NOMO-1 (cell line): ENCODE data around the gene ATF6B.
"Not testable (repeated sequence)": the region's sequence is repeated elsewhere in the genome, so short reads cannot be mapped to it uniquely, and the experiment has no call there.

ENCODE experiments used
- DNase-seq, 2 experiments: peaks; one replicate each; lab custom pipeline; 2025; ENCODE audit not compliant: unreplicated experiment in 2 of 2; lab: John Stamatoyannopoulos, UW

ATF6B gene

DNA sequence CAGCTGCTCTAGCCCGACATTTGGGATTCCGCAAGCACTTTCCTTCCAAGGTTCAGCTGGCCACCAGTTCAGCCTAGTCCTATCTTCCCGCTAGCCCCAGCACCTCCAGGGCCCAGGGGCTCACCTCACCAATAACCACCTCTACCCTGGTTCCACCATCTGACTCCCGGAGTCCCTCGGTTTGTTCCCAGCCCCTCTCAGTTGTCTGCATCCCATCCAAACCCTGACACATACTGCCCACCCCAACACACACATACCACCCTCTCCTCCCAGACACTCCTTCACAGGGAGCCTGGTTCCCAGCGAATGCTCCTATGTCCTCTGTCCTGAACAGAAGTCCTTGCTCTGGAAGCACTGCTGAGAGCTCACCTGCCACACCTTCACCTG lies 19.3 kb downstream of the ATF6B start:
- no peak for DNase-seq

DNA sequence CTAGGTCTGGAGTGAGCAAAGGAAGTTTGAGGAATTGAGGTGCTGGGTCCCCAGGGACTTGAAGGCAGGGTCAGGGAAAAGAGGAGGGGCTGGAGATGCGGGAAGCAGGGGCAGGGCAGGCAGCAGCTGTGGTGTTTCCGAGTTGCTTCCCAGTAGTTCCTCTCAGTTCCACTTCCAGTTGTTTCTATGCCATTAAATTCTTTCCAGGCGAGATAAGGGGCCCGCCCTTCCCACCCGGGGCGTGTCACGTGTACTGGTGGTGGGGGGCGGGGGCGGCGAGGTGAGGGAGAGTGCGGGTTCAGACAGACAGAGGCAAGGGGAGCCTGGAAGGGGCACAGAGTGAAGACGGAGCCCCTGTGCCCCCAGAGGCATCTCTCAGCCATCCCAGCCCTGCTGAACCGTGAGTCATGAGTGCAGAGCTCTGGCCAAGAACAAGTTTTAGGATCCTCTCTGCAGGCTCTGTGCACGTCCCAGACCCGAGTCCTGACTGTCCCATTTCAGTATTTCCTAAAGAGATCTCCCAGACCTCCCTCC lies 19.9 kb downstream of the ATF6B start:
- DNase-seq = no peak

- DNase-seq = no peak
These were observed 20.6 kb downstream of the ATF6B start for GRCh38 chr6:32107406-32107805.

DNA sequence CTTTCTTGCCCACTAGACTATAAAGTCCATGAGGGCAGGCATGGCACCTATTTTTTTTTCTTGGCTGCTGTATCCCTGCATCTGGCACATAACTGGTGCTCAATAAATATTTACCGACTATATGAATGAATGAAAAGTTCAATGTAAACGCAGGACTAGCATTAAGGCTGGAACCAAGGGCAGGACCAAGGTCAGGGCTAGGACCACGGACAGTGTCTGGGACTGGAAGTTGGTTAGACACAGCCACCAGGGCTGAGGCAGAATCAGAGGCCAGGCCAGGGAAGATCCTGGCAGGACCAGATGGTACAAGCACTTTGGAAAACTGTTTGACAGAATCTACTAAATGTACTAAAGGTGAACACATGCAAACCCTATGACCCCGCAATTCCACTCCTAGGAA lies 22.6 kb downstream of the ATF6B start:
- DNase-seq = no peak

GRCh38 chr6:32102255-32102654 lies 25.8 kb downstream of the ATF6B start:
- DNase-seq = no peak

DNA sequence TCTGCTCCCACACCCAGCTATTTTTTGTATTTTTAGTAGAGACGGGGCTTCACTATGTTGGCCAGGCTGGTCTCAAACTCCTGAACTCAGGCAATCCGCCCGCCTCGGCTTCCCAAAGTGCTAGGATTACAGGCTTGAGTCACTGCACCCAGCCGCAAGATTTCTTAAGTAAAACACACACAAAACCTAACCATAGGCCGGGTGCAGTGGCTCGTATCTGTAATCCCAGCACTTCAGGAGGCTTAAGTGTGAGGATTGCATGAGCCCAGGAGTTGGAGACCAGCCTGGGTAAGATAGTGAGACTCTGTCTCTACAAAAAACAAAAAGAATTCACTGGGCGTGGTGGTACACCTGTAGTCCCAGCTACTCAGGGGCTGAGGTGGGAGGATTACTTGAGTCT lies 27.8 kb downstream of the ATF6B start:
- not testable (repeated sequence) for DNase-seq

DNA sequence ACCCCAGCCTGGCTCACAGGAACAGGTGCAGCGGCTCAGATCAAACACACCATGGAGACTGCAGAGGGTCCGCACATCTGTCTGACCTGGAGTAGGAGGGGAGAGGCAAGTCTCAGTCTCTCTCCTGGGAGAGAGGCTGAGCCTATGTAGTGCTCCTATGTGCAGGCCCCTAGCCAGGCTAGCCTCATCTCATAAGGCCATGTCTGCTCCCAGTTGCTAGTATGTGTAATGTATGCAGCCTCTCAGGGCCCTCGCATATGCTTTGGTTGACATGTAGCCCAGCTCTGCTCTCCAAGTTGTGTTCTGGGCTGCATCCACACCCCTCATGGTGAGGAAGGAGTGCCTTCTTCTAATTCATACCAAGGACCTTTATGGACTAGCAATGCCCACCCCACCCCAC lies 30.7 kb downstream of the ATF6B start:
- no peak for DNase-seq

GRCh38 chr6:32096394-32097258 lies 31.4 kb downstream of the ATF6B start:
- no peak for DNase-seq

DNA sequence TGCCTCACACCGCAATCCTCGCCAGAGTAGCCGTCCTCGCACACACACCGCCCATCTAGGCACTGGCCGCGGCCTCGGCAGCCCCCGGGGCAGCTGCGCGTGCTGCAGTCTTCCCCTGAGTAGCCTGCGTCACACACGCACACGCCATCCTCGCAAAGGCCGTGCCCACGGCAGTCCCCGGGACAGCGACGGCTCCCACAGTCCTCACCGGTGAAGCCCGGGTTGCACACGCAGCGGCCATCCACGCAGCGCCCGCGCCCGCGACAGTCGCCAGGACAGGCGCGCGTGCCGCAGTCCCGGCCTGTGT lies 32.0 kb downstream of the ATF6B start:
- DNase-seq = no peak

- DNase-seq = no peak
These were observed 32.5 kb downstream of the ATF6B start for GRCh38 chr6:32095338-32096086.

DNA sequence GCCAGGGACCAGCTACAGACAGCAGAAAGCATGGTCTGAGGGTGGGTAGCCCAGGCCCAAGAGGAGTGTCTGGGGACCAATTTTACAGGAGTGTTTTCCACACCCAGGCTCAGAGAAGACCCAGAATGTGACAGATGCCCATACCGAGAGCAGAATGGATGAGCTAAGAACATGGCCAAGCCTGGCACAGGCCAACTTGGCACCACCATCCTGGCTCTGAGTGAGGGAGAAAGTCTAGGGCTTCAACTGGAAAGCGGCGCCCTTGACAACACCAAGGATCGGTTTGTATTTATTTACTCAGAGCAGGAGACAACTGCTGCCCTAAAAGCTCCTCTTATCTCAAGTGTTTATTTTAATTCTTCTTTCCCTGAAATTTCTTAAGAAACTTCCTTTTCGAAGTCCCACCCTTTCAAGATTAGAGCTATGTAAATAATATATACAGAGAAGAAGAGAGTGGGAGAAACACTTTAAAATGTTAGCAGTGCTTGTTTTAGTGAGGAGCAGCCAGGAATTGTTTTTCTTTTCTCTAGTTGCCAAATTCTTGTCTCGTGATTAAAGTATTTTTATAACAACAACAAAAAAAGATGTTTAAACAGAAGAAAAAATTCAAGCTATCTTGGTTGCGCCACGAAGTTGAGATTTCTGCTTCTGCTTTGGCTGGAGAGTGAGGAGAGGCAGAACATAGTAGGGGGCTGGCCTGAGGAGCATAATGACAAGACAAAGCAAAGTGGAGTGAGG lies 35.1 kb downstream of the ATF6B start:
- DNase-seq = no peak

GRCh38 chr6:32089082-32089828 lies 38.8 kb downstream of the ATF6B start:
- no peak for DNase-seq

DNA sequence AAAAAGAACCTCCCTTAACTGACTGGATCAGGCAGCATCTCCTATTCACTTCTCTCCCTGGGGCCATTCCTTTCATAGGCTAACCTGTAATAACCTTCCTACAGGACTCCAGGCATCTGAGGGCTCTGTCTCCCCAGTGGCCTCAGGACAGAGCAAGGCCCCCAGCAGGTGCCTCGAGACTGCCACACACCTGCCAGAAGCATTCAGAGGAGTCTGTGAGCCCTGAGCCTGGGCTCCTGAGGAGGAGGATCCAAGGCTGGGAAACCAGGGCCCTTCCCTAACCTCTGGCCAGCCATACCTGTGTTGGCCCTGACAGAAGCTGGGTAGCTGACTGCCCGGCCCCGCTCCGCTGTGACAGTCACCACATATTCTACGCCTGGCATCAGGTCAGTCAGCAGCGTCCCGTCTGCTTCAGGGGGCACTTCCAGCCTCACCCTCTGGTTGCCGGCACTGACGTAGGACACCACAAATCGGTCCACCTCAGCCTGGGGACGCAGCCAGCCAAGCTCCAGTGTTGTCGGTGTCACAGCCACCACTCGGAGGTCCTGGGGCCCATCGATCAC lies 39.5 kb downstream of the ATF6B start:
- DNase-seq = no peak

GRCh38 chr6:32087574-32088486 lies 40.2 kb downstream of the ATF6B start:
- peak; percentile 76 to 82 for DNase-seq

DNA sequence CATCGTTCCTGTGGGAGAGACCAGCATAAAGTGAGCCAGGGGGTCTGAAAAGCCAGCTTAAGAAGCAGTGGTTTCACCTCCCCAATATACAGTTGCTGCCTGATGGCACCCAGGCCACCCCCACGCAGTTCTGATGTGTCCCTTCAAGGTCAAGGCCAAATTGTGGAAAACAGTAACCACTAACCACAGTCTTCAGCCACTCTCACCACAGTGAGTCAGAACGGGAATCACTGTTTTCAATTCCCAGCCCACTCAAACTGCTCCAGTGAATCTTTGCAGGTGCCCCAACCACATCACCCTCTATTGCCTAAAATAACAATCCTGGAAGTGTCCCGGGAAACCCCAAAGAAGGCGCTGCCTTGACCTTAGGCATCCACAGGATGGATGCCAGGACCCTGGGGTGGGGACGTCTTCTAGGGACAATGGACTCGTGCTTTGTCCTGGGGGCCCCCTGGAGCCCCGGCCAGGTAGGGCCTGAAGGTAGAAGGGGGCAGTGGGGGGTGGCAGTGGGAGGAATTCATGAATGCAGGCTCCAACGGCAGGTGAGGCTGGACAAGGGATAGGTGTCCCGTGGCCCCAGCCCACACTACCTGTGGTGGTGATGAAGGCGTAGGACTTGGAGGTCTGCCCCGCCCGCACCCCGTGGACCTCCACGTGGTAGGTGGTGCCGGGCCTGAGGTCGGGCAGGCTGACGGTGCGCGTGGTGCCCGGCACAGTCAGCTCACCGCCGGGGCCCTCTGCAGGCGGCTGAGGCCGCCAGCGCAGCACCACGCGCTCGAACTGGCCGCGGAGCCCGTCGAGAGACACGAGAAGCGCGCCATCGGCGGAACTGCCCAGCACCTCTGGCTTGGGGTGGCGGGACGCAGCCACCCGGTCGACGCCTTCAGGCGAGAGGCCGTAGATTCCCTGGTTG lies 41.1 kb downstream of the ATF6B start:
- DNase-seq = no peak

DNA sequence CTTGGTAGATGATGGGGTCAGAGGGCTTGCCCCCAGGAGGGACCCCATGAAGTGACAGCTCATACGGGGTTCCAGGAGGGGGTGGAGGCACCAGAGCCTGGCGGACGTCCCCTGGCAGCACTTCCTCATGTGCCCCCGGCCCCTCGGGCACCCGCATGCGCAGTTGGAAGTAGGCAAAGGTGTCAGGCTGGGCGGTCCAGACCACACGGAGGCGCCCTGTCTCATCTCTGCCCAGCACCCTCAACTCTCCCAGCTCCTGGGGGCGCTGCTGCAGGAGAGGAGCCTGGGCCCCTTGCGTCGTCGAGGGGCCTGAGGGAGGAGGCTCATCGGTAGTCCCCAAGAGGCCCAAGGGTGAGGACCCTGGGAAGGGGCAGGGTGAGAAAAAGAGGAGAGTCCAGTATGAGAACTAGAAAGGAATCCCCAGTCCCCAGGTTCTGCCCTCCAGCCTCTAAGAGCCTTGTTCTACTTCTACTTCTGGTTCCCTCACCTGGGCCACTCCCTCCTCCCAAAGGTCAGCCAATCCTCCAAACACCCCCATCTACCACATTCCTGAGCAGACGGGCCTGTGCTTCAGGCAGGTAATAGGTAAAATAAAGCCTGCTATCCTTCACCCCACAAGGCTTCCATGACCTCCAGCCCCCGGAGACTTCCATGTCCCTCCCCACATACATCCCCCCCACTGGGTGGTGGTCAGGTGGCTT lies 42.1 kb downstream of the ATF6B start:
- no peak for DNase-seq

DNA sequence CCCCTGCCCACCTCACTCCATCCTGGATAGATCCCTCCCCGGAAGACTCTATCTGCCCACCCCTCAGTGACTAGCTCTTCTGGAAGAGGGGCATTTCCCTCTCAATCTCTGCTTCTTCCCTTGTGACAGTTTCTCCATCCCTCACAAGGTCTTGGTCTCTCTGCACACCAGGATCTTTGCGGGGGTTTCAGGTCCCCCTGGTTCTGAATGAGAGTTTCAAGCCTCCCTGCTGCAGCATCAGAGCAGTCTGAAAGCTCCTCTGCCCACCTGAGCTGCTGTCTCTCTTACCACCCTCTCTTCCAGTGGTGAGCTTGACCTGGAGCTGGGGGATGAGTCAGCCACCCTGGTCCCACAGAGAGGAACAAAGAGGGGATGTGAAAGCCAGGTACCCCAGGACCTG lies 43.3 kb downstream of the ATF6B start:
- DNase-seq = no peak
